ENCODE results near the gene RTL10.

RTL10 gene

GRCh38 chr22:19821523-19822300 lies 33.0 kb downstream of the RTL10 start:
- DNase-seq: no peak

DNA sequence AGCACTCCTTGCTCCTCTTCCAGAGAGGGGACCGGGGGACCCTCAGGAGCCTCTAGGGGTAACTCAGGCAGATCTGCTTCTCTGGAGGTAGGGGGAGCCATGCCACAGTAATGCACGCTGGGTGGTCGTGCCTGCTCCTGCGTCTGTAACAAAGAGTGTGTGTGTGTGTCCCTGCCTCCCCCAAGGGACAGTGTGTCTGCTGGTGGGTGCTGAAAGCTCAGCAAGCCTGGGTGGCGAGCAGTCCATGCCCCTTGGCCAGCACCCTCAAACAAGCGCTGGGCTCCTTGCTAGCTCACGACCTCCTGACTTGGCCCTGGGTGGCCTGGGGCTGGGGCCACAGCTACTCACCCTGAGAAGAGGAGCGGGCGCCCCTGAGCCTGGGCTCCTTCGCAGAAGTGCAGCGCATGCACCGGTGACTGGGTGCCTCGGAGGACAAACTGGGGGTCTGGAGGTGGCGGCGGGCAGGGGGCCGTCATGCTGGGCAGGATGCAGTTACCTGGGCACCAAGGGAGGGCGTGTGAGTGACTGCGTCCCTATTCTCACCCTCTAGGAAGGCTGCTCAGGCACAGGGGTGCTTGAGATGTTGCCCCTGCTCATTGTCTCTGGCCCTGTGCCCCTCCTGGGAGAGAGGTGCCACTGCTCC lies 33.7 kb downstream of the RTL10 start:
- no peak for DNase-seq

GRCh38 chr22:19819911-19820879 lies 34.5 kb downstream of the RTL10 start:
- no peak for DNase-seq

- DNase-seq: no peak
Observed at GRCh38 chr22:19819208-19819910, 35.3 kb downstream of the RTL10 start.

- no peak for DNase-seq
Observed at GRCh38 chr22:19818324-19819207, 36.1 kb downstream of the RTL10 start.

DNA sequence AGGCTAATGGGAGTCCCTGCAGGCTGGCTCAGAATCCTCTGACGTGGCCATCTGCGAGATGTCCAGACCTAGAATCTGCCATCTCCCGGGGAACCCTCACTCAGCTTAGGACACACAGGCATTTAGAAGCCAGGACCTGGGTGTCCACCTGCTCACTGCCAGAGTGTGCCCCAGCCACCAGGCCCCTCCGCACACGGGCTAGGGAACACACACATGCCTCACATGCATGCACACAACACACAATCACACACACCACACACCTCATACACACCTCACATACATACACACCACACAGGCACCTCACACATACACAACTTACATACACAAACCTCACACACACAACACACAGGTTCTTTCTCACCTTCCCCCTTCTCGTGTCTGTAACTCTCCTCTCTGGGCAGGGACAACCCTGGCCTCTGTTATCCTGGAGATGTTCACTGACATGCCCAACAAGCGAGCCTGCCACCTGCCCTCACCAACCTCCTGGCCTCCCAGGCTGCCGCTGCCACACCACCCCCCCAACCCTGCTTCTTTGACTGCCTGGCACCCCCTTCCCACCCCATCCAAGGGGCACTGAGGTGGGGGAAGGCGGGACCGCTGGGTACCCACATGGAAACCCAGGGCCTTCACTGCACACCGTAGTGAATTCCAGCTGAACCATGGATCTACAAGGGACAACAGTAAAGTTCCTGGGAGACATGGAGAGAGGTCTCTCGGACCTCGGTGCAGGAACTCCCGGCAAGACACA lies 38.1 kb downstream of the RTL10 start:
- no peak for DNase-seq

DNA sequence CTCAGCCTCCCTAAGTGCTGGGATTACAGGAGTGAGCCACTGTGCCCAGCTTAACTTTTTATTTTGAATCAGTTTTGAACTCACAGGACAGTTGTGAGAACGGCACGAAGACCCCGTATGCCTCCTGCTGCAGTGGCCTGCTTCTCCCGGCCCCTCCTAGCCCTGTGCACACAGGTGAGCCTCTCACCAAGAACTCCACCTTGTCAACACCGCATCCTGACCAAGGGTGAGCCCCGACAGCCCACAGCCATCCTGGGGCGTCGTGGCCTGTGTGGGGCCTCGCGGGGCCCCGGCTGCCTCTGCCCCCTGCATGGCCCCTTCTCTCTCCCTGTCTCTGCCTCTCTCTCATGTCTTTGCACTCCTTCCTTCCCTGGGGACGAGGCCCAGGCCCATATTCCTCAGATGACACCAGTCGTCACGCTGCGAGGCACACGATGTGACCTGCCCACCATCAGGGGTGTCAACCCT lies 38.8 kb downstream of the RTL10 start:
- DNase-seq: no peak

DNA sequence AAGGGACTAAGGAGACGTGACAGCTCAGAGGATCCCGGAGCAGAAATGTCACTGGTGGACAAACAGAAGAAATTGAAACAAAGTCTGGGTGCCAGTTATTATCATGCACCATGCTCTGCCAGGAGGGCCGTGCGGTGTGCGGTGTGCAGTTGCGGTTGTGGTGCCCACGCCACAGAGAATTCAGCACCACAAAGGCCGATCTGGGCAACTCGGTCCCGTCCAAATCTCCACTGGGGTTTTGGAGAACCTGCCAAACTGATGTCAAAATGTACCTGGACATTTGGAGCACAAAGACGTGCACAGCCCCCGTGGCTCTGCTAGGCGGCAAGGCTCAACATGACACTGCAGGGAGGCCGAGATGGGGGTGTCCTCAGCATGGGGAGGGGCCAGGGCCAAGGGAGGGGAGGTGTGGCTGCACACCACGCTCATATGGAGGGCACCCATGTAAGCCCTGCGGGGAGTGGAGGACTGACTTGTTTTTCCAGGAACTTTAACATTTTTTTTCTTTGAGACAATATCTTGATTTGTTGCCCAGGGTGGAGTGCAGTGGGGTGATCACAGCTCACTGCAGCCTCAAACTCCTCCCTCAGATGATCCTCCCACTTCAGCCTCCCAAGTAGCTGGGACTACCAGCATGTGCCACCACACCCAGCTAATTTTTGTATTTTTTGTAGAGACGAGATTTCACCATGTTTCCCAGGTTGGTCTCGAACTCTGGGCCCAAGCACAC lies 39.4 kb downstream of the RTL10 start:
- no peak for DNase-seq

GRCh38 chr22:19814428-19814827 lies 40.2 kb downstream of the RTL10 start:
- DNase-seq: no peak

GRCh38 chr22:19812910-19813309 lies 41.8 kb downstream of the RTL10 start:
- no peak for DNase-seq

DNA sequence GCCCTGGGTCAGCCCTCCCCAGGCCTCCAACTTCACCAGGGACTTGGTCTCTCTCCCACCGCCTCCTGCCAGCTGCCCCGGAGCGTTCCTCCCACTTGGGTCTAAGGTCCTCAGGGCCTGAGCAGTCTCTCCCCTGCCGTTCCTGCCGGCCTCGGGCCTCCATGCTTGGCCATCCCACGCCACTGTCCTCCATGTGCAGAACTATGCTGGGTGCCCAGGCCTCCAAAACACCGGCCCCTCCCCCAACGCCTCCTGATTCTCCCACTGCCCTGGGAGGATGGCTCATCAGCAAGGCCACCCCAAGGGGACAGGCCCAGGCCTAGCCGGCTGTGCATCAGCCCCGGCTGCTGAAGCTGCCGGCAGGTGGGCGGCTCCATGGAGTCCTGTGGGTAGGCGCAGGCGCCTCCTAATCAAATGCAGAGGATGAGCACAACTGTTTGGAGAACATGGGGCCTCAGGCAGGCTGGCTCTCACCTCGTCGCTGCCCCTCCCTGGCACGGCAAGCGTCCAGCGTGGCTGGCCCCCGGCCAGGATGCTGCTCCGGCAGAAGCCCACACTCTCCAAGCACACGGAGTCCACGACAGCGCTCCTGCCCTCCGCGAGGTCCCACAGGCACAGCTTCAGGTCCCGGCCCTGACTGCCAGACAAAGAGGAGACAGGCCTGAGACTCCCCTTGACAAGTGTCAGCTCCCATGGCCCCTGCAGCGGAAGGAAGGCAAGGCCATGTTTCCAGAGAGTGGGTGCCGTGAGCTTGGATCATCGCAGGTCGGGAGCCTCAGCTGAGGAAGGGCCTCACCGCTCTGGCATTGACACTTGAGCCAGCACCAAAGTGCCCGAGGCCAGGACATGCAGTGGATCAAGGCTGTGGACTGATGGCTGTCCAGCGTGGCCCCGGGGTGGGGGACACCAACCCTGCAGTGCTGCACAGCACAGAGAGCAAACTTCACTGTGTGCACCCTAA lies 42.6 kb downstream of the RTL10 start:
- no peak for DNase-seq

DNA sequence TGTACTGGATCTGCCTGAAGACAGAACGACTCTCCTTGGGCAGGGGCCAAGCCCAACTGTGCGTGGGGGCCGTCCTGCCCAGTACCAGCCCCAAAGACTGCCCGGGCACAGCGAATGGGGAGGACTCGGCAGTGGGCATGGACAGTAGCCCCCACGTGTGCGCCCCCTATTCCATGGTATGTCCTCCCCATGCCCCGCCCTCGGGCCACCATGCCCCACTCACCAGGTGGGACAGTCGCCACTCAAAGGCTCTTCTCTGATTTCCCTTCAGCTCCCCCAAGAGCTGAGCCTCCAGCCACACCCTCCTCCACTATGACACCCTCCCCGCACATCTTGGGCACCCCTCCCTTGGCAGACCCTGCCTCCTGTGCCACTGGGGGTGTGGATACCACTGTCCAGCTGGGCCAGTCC lies 43.5 kb downstream of the RTL10 start:
- DNase-seq: no peak

- DNase-seq: no peak
Observed at GRCh38 chr22:19810381-19811201, 44.1 kb downstream of the RTL10 start.

GRCh38 chr22:19809741-19810140 lies 44.9 kb downstream of the RTL10 start:
- no peak for DNase-seq

- DNase-seq: no peak
Observed at GRCh38 chr22:19808873-19809478, 45.7 kb downstream of the RTL10 start.

GRCh38 chr22:19807914-19808872 lies 46.5 kb downstream of the RTL10 start:
- no peak for DNase-seq

Measured in NCI-H2227 treated with DMSO at 0.1 percent for 48 hours (cell line).